OCI-LY1 (cell line): ENCODE data around the gene LSM2.

Source experiments
- CTCF ChIP-seq: fragments of 200-600 bp; sonication (generic), shearing (Covaris generic); IDR thresholded peaks from 2 replicates; pipeline ENCODE4 v1.5.1; 2017; ENCODE audit warnings: mild to moderate bottlenecking, antibody characterized with exemption, low read length, moderate library complexity, mixed read lengths
- EZH2 ChIP-seq: fragments of 200-600 bp; sonication (generic), shearing (Covaris generic); IDR thresholded peaks from 2 replicates; pipeline ENCODE4 v1.8.0; 2017; ENCODE audit warnings: borderline replicate concordance, mixed run types, mild to moderate bottlenecking, antibody characterized with exemption, low read length, moderate library complexity, mixed read lengths

GRCh38 chr6:31778999-31779885 is 27.5 kb downstream of the LSM2 start:
- TF ChIP-seq EZH2 (no peak), CTCF (no peak)
